ENCODE results near the gene HECTD4. TPM values are rescaled to one million over a fixed set of nuclear protein-coding genes. Genes with fewer than 3 reads are reported as not detected.
A peak's percentile ranks its signal among the peaks of the same experiment; 100 is the strongest.

The HECTD4 gene
- total RNA-seq, 1 experiment from 2014 or later = 54.5 TPM

- Mint-ChIP-seq H3K36me3 (ENCODE audit: insufficient read depth, unreplicated experiment) (peaks cover 69% of the 10 kb centered on the region), H3K4me3 (ENCODE audit: unreplicated experiment) (no peak overlapping the region), H3K4me1 (ENCODE audit: low read depth, unreplicated experiment) (peaks cover 8% of the 10 kb centered on the region), H3K9me3 (ENCODE audit: unreplicated experiment) (peaks cover 29% of the 10 kb centered on the region), H3K27me3 (ENCODE audit: insufficient read depth, unreplicated experiment) (no peaks in the 10 kb centered on the region), H3K27ac (ENCODE audit: unreplicated experiment) (no peak overlapping the region)
- ChIA-PET CTCF (no interaction called here), POLR2A (no interaction called here)
- no peaks in the 10 kb centered on the region for H3K9me3 ChIP-seq
- H3K36me3 ChIP-seq (ENCODE audit: control insufficient read depth, insufficient read depth, low read length) = peaks cover 4% of the 10 kb centered on the region
- BruUV-seq (replicated peaks) = no TSS peak
- no peak for DNase-seq
- TF ChIP-seq CTCF (IDR thresholded peaks at IDR 0.05; ENCODE audit: insufficient read depth in 1 of 2, low read depth in 1 of 2, low read length in 1 of 2, severe bottlenecking in 1 of 2, unreplicated experiment in 1 of 2) = no peak
- no peaks in the 10 kb centered on the region for H3K27me3 ChIP-seq (replicated peaks; ENCODE audit: control insufficient read depth, insufficient read depth, low read length)
- intact Hi-C loops (cut with micrococcal nuclease; ENCODE audit: unreplicated experiment) = no loop called here
- H3K4me3 ChIP-seq (ENCODE audit: low read depth, low read length) = no peak overlapping the region
- H3K4me1 ChIP-seq = peaks cover 9% of the 10 kb centered on the region
These were observed 228.4 kb downstream of the HECTD4 start for GRCh38 chr12:112153893-112154219.

- Mint-ChIP-seq H3K36me3 (ENCODE audit: insufficient read depth, unreplicated experiment) (peaks cover 69% of the 10 kb centered on the region), H3K9me3 (ENCODE audit: unreplicated experiment) (peaks cover 28% of the 10 kb centered on the region), H3K4me1 (ENCODE audit: low read depth, unreplicated experiment) (peaks cover 13% of the 10 kb centered on the region), H3K27me3 (ENCODE audit: insufficient read depth, unreplicated experiment) (no peaks in the 10 kb centered on the region), H3K4me3 (ENCODE audit: unreplicated experiment) (no peak overlapping the region), H3K27ac (ENCODE audit: unreplicated experiment) (peak overlapping the region; percentile 9)
- no TSS peak for BruUV-seq (replicated peaks)
- no peak for DNase-seq
- CTCF ChIA-PET = no interaction called here
- POLR2A ChIA-PET = no interaction called here
- H3K4me3 ChIP-seq (ENCODE audit: low read depth, low read length) = no peak overlapping the region
- intact Hi-C loops (cut with micrococcal nuclease; ENCODE audit: unreplicated experiment) = no loop called here
- no peaks in the 10 kb centered on the region for H3K9me3 ChIP-seq
- H3K4me1 ChIP-seq = peaks cover 15% of the 10 kb centered on the region
- H3K27me3 ChIP-seq (replicated peaks; ENCODE audit: control insufficient read depth, insufficient read depth, low read length) = no peaks in the 10 kb centered on the region
- H3K36me3 ChIP-seq (ENCODE audit: control insufficient read depth, insufficient read depth, low read length) = peaks cover 4% of the 10 kb centered on the region
- TF ChIP-seq CTCF (IDR thresholded peaks at IDR 0.05; ENCODE audit: insufficient read depth in 1 of 2, low read depth in 1 of 2, low read length in 1 of 2, severe bottlenecking in 1 of 2, unreplicated experiment in 1 of 2) = no peak
These were observed 228.9 kb downstream of the HECTD4 start for GRCh38 chr12:112153181-112153892.

- peaks cover 23% of the 10 kb centered on the region for H3K4me1 ChIP-seq
- POLR2A ChIA-PET = interaction anchor here (0.6 kb wide), 1 partner anchor 134 kb away, joined by 3 read pairs; no protein-coding TSS in a partner anchor
These were observed 230.3 kb downstream of the HECTD4 start for GRCh38 chr12:112151766-112152541.

More at GRCh38 chr12:112151766-112152541, 230.3 kb downstream of the HECTD4 start:
- no peak overlapping the region for H3K4me3 Mint-ChIP-seq (ENCODE audit: unreplicated experiment)
- H3K36me3 Mint-ChIP-seq (ENCODE audit: insufficient read depth, unreplicated experiment) = peaks cover 66% of the 10 kb centered on the region
- BruUV-seq (replicated peaks) = no TSS peak
- no peaks in the 10 kb centered on the region for H3K27me3 Mint-ChIP-seq (ENCODE audit: insufficient read depth, unreplicated experiment)
- Histone ChIP-seq H3K9me3 (no peaks in the 10 kb centered on the region), H3K36me3 (ENCODE audit: control insufficient read depth, insufficient read depth, low read length) (peaks cover 6% of the 10 kb centered on the region), H3K4me3 (ENCODE audit: low read depth, low read length) (no peak overlapping the region), H3K27me3 (replicated peaks; ENCODE audit: control insufficient read depth, insufficient read depth, low read length) (no peaks in the 10 kb centered on the region)
- peaks cover 14% of the 10 kb centered on the region for H3K9me3 Mint-ChIP-seq (ENCODE audit: unreplicated experiment)
- intact Hi-C loops (cut with micrococcal nuclease; ENCODE audit: unreplicated experiment) = no loop called here
- no peak for DNase-seq
- H3K27ac Mint-ChIP-seq (ENCODE audit: unreplicated experiment) = no peak overlapping the region
- TF ChIP-seq CTCF (IDR thresholded peaks at IDR 0.05; ENCODE audit: insufficient read depth in 1 of 2, low read depth in 1 of 2, low read length in 1 of 2, severe bottlenecking in 1 of 2, unreplicated experiment in 1 of 2) = no peak
- H3K4me1 Mint-ChIP-seq (ENCODE audit: low read depth, unreplicated experiment) = peaks cover 20% of the 10 kb centered on the region
- CTCF ChIA-PET = no interaction called here

All from Caco-2 (cell line).